Upper lobe of left lung (tissue), 6 donors: Measurements from ENCODE around the gene MEG3. TPM values are rescaled to one million over a fixed set of nuclear protein-coding genes. Genes with fewer than 3 reads are reported as not detected.

ENCODE experiments used
- ATAC-seq, 2 donors: fragments of 200-7000 bp; cut with Tn5 transposase; one replicate each; pipeline ENCODE4 v1.9.1; 2022; ENCODE audit warnings: mild to moderate bottlenecking in 2 of 2, moderate library complexity in 2 of 2; ENCODE audit not compliant: low FRiP score in 2 of 2
- DNase-seq, 2 donors: peaks; one replicate each; pipeline ENCODE4 v3.0.0-alpha.2; 2019 to 2020
- H3K27ac ChIP-seq, 4 donors: fragments of 200-600 bp; sonication (generic); one replicate each; pipeline ENCODE4 v1.5.1; 2016 to 2019
- H3K27me3 ChIP-seq, 4 donors: fragments of 200-600 bp; sonication (generic); one replicate each; pipeline ENCODE4 v1.5.1; 2017 to 2019
- H3K36me3 ChIP-seq, 4 donors: fragments of 200-600 bp; sonication (generic); one replicate each; pipeline ENCODE4 v1.5.1; 2016 to 2019
- H3K4me1 ChIP-seq, 4 donors: fragments of 200-600 bp; sonication (generic); one replicate each; pipeline ENCODE4 v1.5.1; 2018 to 2019
- H3K4me3 ChIP-seq, 4 donors: fragments of 200-600 bp; sonication (generic); one replicate each; pipeline ENCODE4 v1.5.1; 2017 to 2019; ENCODE audit warnings: mild to moderate bottlenecking in 2 of 4, moderate library complexity in 1 of 4
- H3K9me3 ChIP-seq, 4 donors: fragments of 200-600 bp; sonication (generic); one replicate each; pipeline ENCODE4 v1.5.1; 2018 to 2019
- CTCF ChIP-seq, 6 experiments: fragments of 450-650 bp in 4 of 6; fragments of 200-600 bp in 2 of 6; sonication (generic) in 2 of 6; IDR thresholded peaks; one replicate each; pipeline ENCODE4 v1.5.1; 2016 to 2019; ENCODE audit warnings: antibody characterized with exemption in 6 of 6
- EP300 ChIP-seq, 4 donors: sonication (generic); formaldehyde crosslinking; IDR thresholded peaks; one replicate each; pipeline ENCODE4 v1.5.1; 2017; ENCODE audit warnings: antibody characterized with exemption in 4 of 4, control low read depth in 2 of 4
- POLR2A ChIP-seq, 4 donors: fragments of 450-650 bp; IDR thresholded peaks; one replicate each; pipeline ENCODE4 v1.5.1; 2016 to 2017; ENCODE audit warnings: antibody characterized with exemption in 4 of 4, mild to moderate bottlenecking in 2 of 4
- POLR2AphosphoS5 ChIP-seq, 2 donors: sonication (generic); formaldehyde crosslinking; IDR thresholded peaks; one replicate each; pipeline ENCODE4 v1.5.1; 2017; ENCODE audit warnings: antibody characterized with exemption in 2 of 2
- WGBS, 2 donors: methylation state at CpG; one replicate each; pipeline ENCODE4 v1.1.5; 2017 to 2018; 5-methylcytosine and 5-hydroxymethylcytosine counted together
- total RNA-seq, 6 donors: library from RNA; depleted of rRNA in 4 of 6; stranded (reverse); fragments of >200 nt in 4 of 6; gene quantifications; one replicate each; pipeline versions ENCODE4 v1.1.0 to v1.2.1, GENCODE V29; 2016 to 2021
- donor health status: DM: no; HTN: no; CAD: no; lungs with moderate emphysema.
- donor health status: DM: no; HTN: yes; CAD: no; lungs with severe emphysema.

Gene MEG3
- total RNA-seq, 6 donors from 2014 or later, result 3.9 to 39.8 (median 17.5) TPM

GRCh38 chr14:100784523-100785337 lies 41.2 kb upstream of the MEG3 start:
- H3K27me3 ChIP-seq, result no peaks in the 10 kb centered on the region
- TF ChIP-seq CTCF (IDR thresholded peaks at IDR 0.05), result no peak
- TF ChIP-seq POLR2A (IDR thresholded peaks at IDR 0.05), result no peak
- TF ChIP-seq EP300 (IDR thresholded peaks at IDR 0.05), result no peak
- H3K9me3 ChIP-seq, result no peaks in the 10 kb centered on the region
- no peaks in the 10 kb centered on the region for H3K4me1 ChIP-seq
- ATAC-seq (no peak), DNase-seq (no peak)
- no peak overlapping the region for H3K4me3 ChIP-seq
- H3K36me3 ChIP-seq, result no peaks in the 10 kb centered on the region
- no peak overlapping the region for H3K27ac ChIP-seq
- 80 to 90% methylated on average over 11 of the region's 11 CpGs for WGBS, 2 donors

- H3K36me3 ChIP-seq, result no peaks in the 10 kb centered on the region
- no peaks in the 10 kb centered on the region for H3K4me1 ChIP-seq
- no peaks in the 10 kb centered on the region for H3K27me3 ChIP-seq
- no peak overlapping the region for H3K4me3 ChIP-seq
- TF ChIP-seq POLR2AphosphoS5 (IDR thresholded peaks at IDR 0.05), result no peak
- TF ChIP-seq CTCF (IDR thresholded peaks at IDR 0.05), result no peak
- no peak for TF ChIP-seq POLR2A (IDR thresholded peaks at IDR 0.05)
- no peak for TF ChIP-seq EP300 (IDR thresholded peaks at IDR 0.05)
- H3K9me3 ChIP-seq, result no peaks in the 10 kb centered on the region
- DNase-seq, result no peak
- ATAC-seq, result no peak
- 87 to 98% methylated on average over 4 of the region's 4 CpGs for WGBS, 2 donors
- no peak overlapping the region for H3K27ac ChIP-seq
Observed at GRCh38 chr14:100785338-100785615, 40.6 kb upstream of the MEG3 start.

- TF ChIP-seq EP300 (IDR thresholded peaks at IDR 0.05) (no peak), POLR2AphosphoS5 (IDR thresholded peaks at IDR 0.05) (no peak), CTCF (IDR thresholded peaks at IDR 0.05) (no peak), POLR2A (IDR thresholded peaks at IDR 0.05) (no peak)
- H3K4me3 ChIP-seq, result no peak overlapping the region
- H3K36me3 ChIP-seq, result no peaks in the 10 kb centered on the region
- no peak overlapping the region for H3K27ac ChIP-seq
- no peaks in the 10 kb centered on the region for H3K27me3 ChIP-seq
- H3K9me3 ChIP-seq, result no peaks in the 10 kb centered on the region
- no peak for DNase-seq
- no peak for ATAC-seq
- no peaks in the 10 kb centered on the region for H3K4me1 ChIP-seq
- WGBS, 2 donors, result 91 to 97% methylated on average over 6 to 7 of the region's 7 CpGs
Observed at GRCh38 chr14:100785626-100786025, 40.3 kb upstream of the MEG3 start.

GRCh38 chr14:100786131-100786530 lies 39.8 kb upstream of the MEG3 start:
- H3K36me3 ChIP-seq, result no peaks in the 10 kb centered on the region
- ATAC-seq (no peak), DNase-seq (no peak)
- H3K9me3 ChIP-seq, result no peaks in the 10 kb centered on the region
- H3K4me3 ChIP-seq, result no peak overlapping the region
- 53% methylated on average over 8 to 11 of the region's 11 CpGs for WGBS, 2 donors
- H3K4me1 ChIP-seq, result no peaks in the 10 kb centered on the region
- H3K27ac ChIP-seq, result no peak overlapping the region
- TF ChIP-seq CTCF (IDR thresholded peaks at IDR 0.05) (no peak), EP300 (IDR thresholded peaks at IDR 0.05) (no peak), POLR2A (IDR thresholded peaks at IDR 0.05) (no peak), POLR2AphosphoS5 (IDR thresholded peaks at IDR 0.05) (no peak)
- H3K27me3 ChIP-seq, result no peaks in the 10 kb centered on the region

GRCh38 chr14:100786576-100787219 lies 39.2 kb upstream of the MEG3 start:
- H3K27ac ChIP-seq, result no peak overlapping the region
- H3K4me3 ChIP-seq, result no peak overlapping the region
- WGBS, 2 donors, result 81 to 85% methylated on average over 11 of the region's 11 CpGs
- ATAC-seq (no peak), DNase-seq (no peak)
- H3K4me1 ChIP-seq, result no peaks in the 10 kb centered on the region
- no peaks in the 10 kb centered on the region for H3K27me3 ChIP-seq
- H3K36me3 ChIP-seq, result no peaks in the 10 kb centered on the region
- no peaks in the 10 kb centered on the region for H3K9me3 ChIP-seq
- no peak for TF ChIP-seq POLR2A (IDR thresholded peaks at IDR 0.05)
